Fibroblast of gingiva (primary cell): Measurements from ENCODE around the gene KLK6.
"Not testable (repeated sequence)": the region's sequence is repeated elsewhere in the genome, so short reads cannot be mapped to it uniquely, and the experiment has no call there.

Source experiments
- DNase-seq: peaks from one replicate; pipeline ENCODE4 v3.0.0-alpha.2; 2011; ENCODE audit warnings: low read depth

The KLK6 gene

GRCh38 chr19:50992666-50993035, 23.3 kb upstream of the KLK6 start:
- DNase-seq = no peak

- DNase-seq = not testable (repeated sequence)
These were observed 15.0 kb upstream of the KLK6 start for GRCh38 chr19:50984416-50984815.

- DNase-seq = no peak
These were observed 14.4 kb upstream of the KLK6 start, which contains the start of gene KLK7 for GRCh38 chr19:50983625-50984292. Gene KLK7 (minus strand): TSS chr19:50983917. CDS start chr19:50982399, 1,518 bp downstream.

- no peak for DNase-seq
These were observed 12.8 kb upstream of the KLK6 start for GRCh38 chr19:50982186-50982585.

GRCh38 chr19:50981587-50982146, 12.3 kb upstream of the KLK6 start:
- no peak for DNase-seq

- DNase-seq = no peak
These were observed 10.8 kb upstream of the KLK6 start for GRCh38 chr19:50980208-50980607.

GRCh38 chr19:50979758-50980157, 10.4 kb upstream of the KLK6 start:
- DNase-seq = no peak

- DNase-seq = no peak
These were observed 9.5 kb upstream of the KLK6 start for GRCh38 chr19:50978772-50979390.

GRCh38 chr19:50977626-50978025, 8.2 kb upstream of the KLK6 start:
- DNase-seq = no peak

GRCh38 chr19:50975766-50976165, 6.4 kb upstream of the KLK6 start:
- no peak for DNase-seq

GRCh38 chr19:50974702-50975556, 5.5 kb upstream of the KLK6 start:
- DNase-seq = no peak

- no peak for DNase-seq
These were observed 3.5 kb upstream of the KLK6 start for GRCh38 chr19:50972795-50973376.

GRCh38 chr19:50969810-50970209, 419 bp upstream of the KLK6 start:
- DNase-seq = not testable (repeated sequence)

GRCh38 chr19:50968716-50969412, 527 bp downstream of the KLK6 start:
- no peak for DNase-seq

GRCh38 chr19:50967929-50968715, 1.3 kb downstream of the KLK6 start:
- no peak for DNase-seq

- no peak for DNase-seq
These were observed 5.1 kb downstream of the KLK6 start for GRCh38 chr19:50964266-50964665.

- no peak for DNase-seq
These were observed 6.0 kb downstream of the KLK6 start for GRCh38 chr19:50963381-50963780.

- no peak for DNase-seq
These were observed 7.1 kb downstream of the KLK6 start for GRCh38 chr19:50962245-50962644.

- DNase-seq = no peak
These were observed 9.5 kb downstream of the KLK6 start for GRCh38 chr19:50959731-50960500.

GRCh38 chr19:50957587-50957986, 11.8 kb downstream of the KLK6 start:
- no peak for DNase-seq
